Lower lobe of right lung (tissue), 2 donors: ENCODE measurements around the gene ZXDC. TPM values are rescaled to one million over a fixed set of nuclear protein-coding genes. Genes with fewer than 3 reads are reported as not detected.

Experiments
- ATAC-seq, 2 donors: fragments of 200-7000 bp; cut with Tn5 transposase; one replicate each; pipeline ENCODE4 v1.9.1; 2020 to 2022; ENCODE audit warnings: mild to moderate bottlenecking in 2 of 2, moderate library complexity in 2 of 2
- DNase-seq: peaks from one replicate; pipeline ENCODE4 v3.0.0-alpha.2; 2020
- H3K27ac ChIP-seq: fragments of 200-600 bp; one replicate; pipeline ENCODE4 v1.8.0; 2022
- H3K27me3 ChIP-seq: fragments of 200-600 bp; one replicate; pipeline ENCODE4 v1.8.0; 2022; ENCODE audit warnings: low read depth
- H3K36me3 ChIP-seq: fragments of 200-600 bp; one replicate; pipeline ENCODE4 v1.8.0; 2022; ENCODE audit warnings: mild to moderate bottlenecking
- H3K4me1 ChIP-seq: fragments of 200-600 bp; one replicate; pipeline ENCODE4 v1.8.0; 2022
- H3K4me3 ChIP-seq: fragments of 200-600 bp; one replicate; pipeline ENCODE4 v1.8.0; 2022; ENCODE audit warnings: mild to moderate bottlenecking
- H3K9me3 ChIP-seq: fragments of 200-600 bp; one replicate; pipeline ENCODE4 v1.8.0; 2022
- CTCF ChIP-seq: fragments of 200-600 bp; IDR thresholded peaks from one replicate; pipeline ENCODE4 v1.8.0; 2022; ENCODE audit warnings: antibody characterized with exemption, mild to moderate bottlenecking
- intact Hi-C: fragments of 100-400 bp; cut with DNase I; formaldehyde crosslinking; loops from one replicate; pipeline ENCODE4 v1.11.0; 2022
- total RNA-seq: library from RNA; stranded (reverse); fragmentation: NEBNext Ultra II Directional; extraction: Animal tissue kit (Norgen Biotek cat#: 25700); gene quantifications from one replicate; pipeline ENCODE4 v1.2.1, GENCODE V29; 2021
- donor health status: DM: no; HTN: yes; CAD: no; lungs with severe emphysema.

ZXDC gene
- total RNA-seq, 1 donor from 2014 or later, result 40.4 TPM

- Histone ChIP-seq H3K9me3 (no peaks in the 10 kb centered on the region), H3K27ac (no peak overlapping the region), H3K4me3 (no peak overlapping the region), H3K27me3 (no peaks in the 10 kb centered on the region), H3K36me3 (no peaks in the 10 kb centered on the region), H3K4me1 (no peaks in the 10 kb centered on the region)
- no peak for TF ChIP-seq CTCF
- intact Hi-C loops, result no loop called here
- peak; percentile 49 for DNase-seq
- no peak for ATAC-seq
Observed at GRCh38 chr3:126487151-126487771, 11.6 kb upstream of the ZXDC start.

- no peak for TF ChIP-seq CTCF
- H3K27ac ChIP-seq, result no peak overlapping the region
- DNase-seq (no peak), ATAC-seq (no peak)
- H3K36me3 ChIP-seq, result no peaks in the 10 kb centered on the region
- no peaks in the 10 kb centered on the region for H3K27me3 ChIP-seq
- intact Hi-C loops, result no loop called here
- H3K4me1 ChIP-seq, result no peaks in the 10 kb centered on the region
- no peak overlapping the region for H3K4me3 ChIP-seq
- H3K9me3 ChIP-seq, result no peaks in the 10 kb centered on the region
Observed at GRCh38 chr3:126486360-126486847, 10.7 kb upstream of the ZXDC start.

- ATAC-seq (no peak), DNase-seq (no peak)
- no peaks in the 10 kb centered on the region for H3K36me3 ChIP-seq
- H3K27ac ChIP-seq, result no peak overlapping the region
- H3K4me1 ChIP-seq, result no peaks in the 10 kb centered on the region
- TF ChIP-seq CTCF, result no peak
- intact Hi-C loops, result no loop called here
- no peaks in the 10 kb centered on the region for H3K27me3 ChIP-seq
- no peak overlapping the region for H3K4me3 ChIP-seq
- no peaks in the 10 kb centered on the region for H3K9me3 ChIP-seq
Observed at GRCh38 chr3:126485956-126486355, 10.3 kb upstream of the ZXDC start.

GRCh38 chr3:126485176-126485897, 9.6 kb upstream of the ZXDC start:
- Histone ChIP-seq H3K27me3 (no peaks in the 10 kb centered on the region), H3K9me3 (no peaks in the 10 kb centered on the region), H3K36me3 (no peaks in the 10 kb centered on the region), H3K27ac (no peak overlapping the region), H3K4me3 (no peak overlapping the region), H3K4me1 (no peaks in the 10 kb centered on the region)
- no peak for ATAC-seq
- TF ChIP-seq CTCF, result no peak
- intact Hi-C loops, result no loop called here
- no peak for DNase-seq

GRCh38 chr3:126484662-126485061, 9.0 kb upstream of the ZXDC start:
- no peak for ATAC-seq

More at GRCh38 chr3:126484662-126485061, 9.0 kb upstream of the ZXDC start:
- no peaks in the 10 kb centered on the region for H3K27me3 ChIP-seq
- DNase-seq, result peak; percentile 26
- intact Hi-C loops, result no loop called here
- no peaks in the 10 kb centered on the region for H3K9me3 ChIP-seq
- H3K36me3 ChIP-seq, result no peaks in the 10 kb centered on the region
- no peaks in the 10 kb centered on the region for H3K4me1 ChIP-seq
- no peak for TF ChIP-seq CTCF
- H3K27ac ChIP-seq, result no peak overlapping the region
- H3K4me3 ChIP-seq, result no peak overlapping the region
